Skin epidermis (tissue), 12 donors: ENCODE measurements around the gene XPO1.
"Not testable (repeated sequence)": the region's sequence is repeated elsewhere in the genome, so short reads cannot be mapped to it uniquely, and the experiment has no call there.

ENCODE experiments used
- H3K27ac ChIP-seq, 21 experiments: fragments of 200-600 bp; sonication (generic) in 11 of 21; one replicate each; pipeline ENCODE4 v1.5.0; 2020; ENCODE audit warnings: mild to moderate bottlenecking in 3 of 21, inconsistent platforms in 2 of 21, moderate library complexity in 2 of 21
- H3K4me3 ChIP-seq, 7 experiments: fragments of 200-600 bp; sonication (generic) in 2 of 7; one replicate each; pipeline ENCODE4 v1.5.0; 2020; ENCODE audit warnings: inconsistent platforms in 2 of 7, mild to moderate bottlenecking in 2 of 7, moderate library complexity in 1 of 7

The XPO1 gene

GRCh38 chr2:61470122-61470951 lies 67.8 kb downstream of the XPO1 start:
- Histone ChIP-seq H3K27ac (peak overlapping the region; percentile 86 to 100 (median 99)), H3K4me3 (peak overlapping the region; percentile 53 to 93 (median 81))

- Histone ChIP-seq H3K27ac (peak overlapping the region; percentile 86 to 100 (median 99)), H3K4me3 (peak overlapping the region; percentile 53 to 93 (median 81))
These were observed 68.6 kb downstream of the XPO1 start for GRCh38 chr2:61469424-61470121.

- H3K27ac ChIP-seq, H3K4me3 ChIP-seq: not testable (repeated sequence)
These were observed 69.9 kb downstream of the XPO1 start for GRCh38 chr2:61468231-61468630.

- Histone ChIP-seq H3K27ac (no peak overlapping the region), H3K4me3 (no peak overlapping the region)
These were observed 73.1 kb downstream of the XPO1 start for GRCh38 chr2:61465045-61465444.

- H3K4me3 ChIP-seq: no peak overlapping the region
- no peak overlapping the region for H3K27ac ChIP-seq
These were observed 74.2 kb downstream of the XPO1 start for GRCh38 chr2:61463769-61464475.

- Histone ChIP-seq H3K27ac (no peak overlapping the region), H3K4me3 (no peak overlapping the region)
These were observed 76.8 kb downstream of the XPO1 start for GRCh38 chr2:61461404-61461803.

GRCh38 chr2:61460163-61460562 lies 78.0 kb downstream of the XPO1 start:
- Histone ChIP-seq H3K4me3 (no peak overlapping the region), H3K27ac (peak overlapping the region in 5 of 21 experiments; percentile 3 to 59 (median 33))

GRCh38 chr2:61456746-61457420 lies 81.3 kb downstream of the XPO1 start:
- no peak overlapping the region for H3K4me3 ChIP-seq
- no peak overlapping the region for H3K27ac ChIP-seq

- H3K27ac ChIP-seq: no peak overlapping the region
- H3K4me3 ChIP-seq: no peak overlapping the region
These were observed 81.9 kb downstream of the XPO1 start for GRCh38 chr2:61456070-61456745.

GRCh38 chr2:61454972-61455371 lies 83.2 kb downstream of the XPO1 start:
- H3K4me3 ChIP-seq, H3K27ac ChIP-seq: not testable (repeated sequence)

GRCh38 chr2:61454383-61454782 lies 83.8 kb downstream of the XPO1 start:
- Histone ChIP-seq H3K4me3 (no peak overlapping the region), H3K27ac (no peak overlapping the region)

- Histone ChIP-seq H3K27ac (no peak overlapping the region), H3K4me3 (no peak overlapping the region)
These were observed 85.8 kb downstream of the XPO1 start for GRCh38 chr2:61452392-61452791.

GRCh38 chr2:61451178-61451577 lies 87.0 kb downstream of the XPO1 start:
- no peak overlapping the region for H3K4me3 ChIP-seq
- no peak overlapping the region for H3K27ac ChIP-seq

GRCh38 chr2:61450144-61450543 lies 88.0 kb downstream of the XPO1 start:
- Histone ChIP-seq H3K27ac (no peak overlapping the region), H3K4me3 (no peak overlapping the region)

GRCh38 chr2:61448229-61448628 lies 89.9 kb downstream of the XPO1 start:
- Histone ChIP-seq H3K4me3 (no peak overlapping the region), H3K27ac (no peak overlapping the region)

- H3K27ac ChIP-seq, H3K4me3 ChIP-seq: not testable (repeated sequence)
These were observed 91.2 kb downstream of the XPO1 start for GRCh38 chr2:61446971-61447370.

GRCh38 chr2:61443342-61444041 lies 94.7 kb downstream of the XPO1 start:
- Histone ChIP-seq H3K27ac (no peak overlapping the region), H3K4me3 (no peak overlapping the region)

GRCh38 chr2:61439241-61440002 lies 98.7 kb downstream of the XPO1 start:
- no peak overlapping the region for H3K4me3 ChIP-seq
- H3K27ac ChIP-seq: peak overlapping the region in 1 of 21 experiments; percentile 11
